Activated naive CD4-positive, alpha-beta T cell treated with Interleukin-2 at 50 U/mL for 16 hours (primary cell): ENCODE measurements around the gene SRRM2.

ENCODE experiments used
- DNase-seq: peaks from one replicate; pipeline ENCODE4 v3.0.0-alpha.2; 2020

The SRRM2 gene

DNA sequence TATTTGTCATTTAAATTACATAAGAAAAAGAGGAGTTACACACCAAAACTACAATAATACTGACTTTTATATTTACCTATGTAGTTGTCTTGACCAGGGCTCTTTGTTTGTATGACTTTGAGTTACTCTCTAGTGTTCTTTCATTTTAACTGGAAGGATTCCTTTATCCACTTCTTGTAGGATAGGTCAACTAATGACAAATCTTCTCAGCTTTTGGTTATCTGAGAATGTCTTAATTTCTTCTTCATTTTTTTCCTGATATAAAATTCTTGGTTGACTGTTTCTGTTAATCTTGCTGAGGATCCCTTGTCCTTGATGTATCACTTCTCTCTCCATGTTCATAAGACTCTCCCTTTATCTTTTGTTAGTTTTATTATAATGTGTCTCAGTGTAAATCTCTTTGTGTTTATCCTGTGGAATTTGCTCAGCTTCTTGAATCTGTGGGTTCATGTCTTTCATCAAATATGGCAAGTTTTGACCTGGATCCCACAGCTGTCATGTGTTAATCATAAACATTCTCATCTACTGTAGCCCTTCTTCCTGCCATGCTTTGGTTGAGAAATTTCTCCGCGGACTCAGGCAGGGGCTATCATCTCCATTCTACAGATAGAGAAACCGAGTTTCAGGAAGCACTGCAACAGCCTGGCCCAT is 51.2 kb downstream of the SRRM2 start:
- no peak for DNase-seq

DNA sequence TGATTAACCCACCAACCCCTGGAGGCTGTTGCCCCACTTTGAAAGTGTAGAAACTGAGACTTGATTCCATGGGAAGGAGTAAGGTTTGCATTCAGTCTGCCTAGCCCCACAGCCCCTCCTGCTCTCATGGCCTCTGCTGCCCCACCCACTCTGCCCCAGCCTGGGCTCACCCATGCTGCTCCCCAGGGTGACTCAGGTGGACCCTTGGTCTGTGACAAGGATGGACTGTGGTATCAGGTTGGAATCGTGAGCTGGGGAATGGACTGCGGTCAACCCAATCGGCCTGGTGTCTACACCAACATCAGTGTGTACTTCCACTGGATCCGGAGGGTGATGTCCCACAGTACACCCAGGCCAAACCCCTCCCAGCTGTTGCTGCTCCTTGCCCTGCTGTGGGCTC is 52.3 kb downstream of the SRRM2 start:
- DNase-seq: no peak

DNA sequence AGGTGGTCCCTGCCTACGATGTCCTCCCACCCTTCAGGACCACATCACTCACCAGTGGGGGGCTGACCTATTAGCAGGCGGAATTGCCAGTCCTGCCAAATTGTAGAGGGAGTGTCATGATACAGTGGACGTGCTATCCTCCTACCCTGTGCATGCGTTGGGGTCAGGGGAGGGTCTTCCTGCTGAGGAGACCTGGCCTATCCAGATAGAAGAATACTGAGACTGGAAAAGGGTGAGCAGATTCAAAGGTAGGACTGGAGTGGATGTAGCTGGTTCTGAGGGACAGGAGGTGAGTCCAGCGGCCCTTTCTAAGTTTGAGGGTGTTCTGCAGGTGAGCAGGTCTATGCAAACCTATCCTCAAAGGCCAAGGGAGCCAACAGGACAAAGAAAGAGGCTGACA is 53.8 kb downstream of the SRRM2 start:
- DNase-seq: no peak

DNA sequence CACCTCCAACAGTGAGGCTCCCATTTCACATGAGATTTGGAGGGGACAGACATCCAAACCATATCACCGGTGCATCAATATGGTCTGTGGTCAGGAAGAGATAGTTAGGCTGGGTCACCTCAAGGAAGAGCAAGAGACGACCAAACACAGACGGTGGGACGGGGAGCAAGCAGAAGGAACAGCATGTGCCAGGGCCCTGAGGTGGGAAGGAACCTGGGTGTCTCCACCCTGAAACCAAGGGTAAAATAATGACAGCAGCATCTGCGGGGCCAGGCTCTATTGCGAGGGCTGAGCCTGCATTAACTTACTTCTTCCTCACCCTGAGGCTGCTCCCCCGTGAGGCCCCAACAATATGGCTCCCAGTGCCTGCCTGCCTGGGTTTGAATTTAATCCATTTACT is 55.7 kb downstream of the SRRM2 start:
- DNase-seq: no peak

DNA sequence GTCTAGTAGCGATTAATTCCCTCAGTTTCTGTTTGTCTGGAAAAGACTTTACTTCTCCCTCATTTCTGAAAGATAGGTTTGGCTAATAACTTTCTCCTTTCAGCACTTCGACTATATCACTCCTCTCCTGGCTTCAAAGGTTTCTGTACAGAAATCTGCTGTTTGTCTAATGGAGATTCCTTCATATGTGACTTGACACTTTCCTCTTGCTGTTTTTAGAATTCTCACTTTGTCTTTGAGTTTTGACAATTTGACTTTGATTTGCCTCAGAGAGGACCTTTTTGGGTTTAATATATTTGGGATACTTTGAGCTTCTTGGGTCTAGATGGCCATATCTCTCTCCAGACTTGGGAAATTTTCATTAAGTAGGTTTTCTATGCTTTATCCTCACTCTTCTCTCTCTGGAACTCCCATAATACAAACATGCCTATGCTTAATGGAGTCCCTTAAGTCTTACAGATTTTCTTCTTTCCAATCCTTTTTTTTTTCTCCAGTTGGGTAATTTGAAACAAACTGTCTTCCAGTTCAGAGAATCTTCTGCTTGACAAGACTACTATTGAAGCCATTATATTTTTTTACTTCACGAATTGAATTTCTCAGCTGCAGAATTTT is 56.8 kb downstream of the SRRM2 start:
- DNase-seq: no peak

DNA sequence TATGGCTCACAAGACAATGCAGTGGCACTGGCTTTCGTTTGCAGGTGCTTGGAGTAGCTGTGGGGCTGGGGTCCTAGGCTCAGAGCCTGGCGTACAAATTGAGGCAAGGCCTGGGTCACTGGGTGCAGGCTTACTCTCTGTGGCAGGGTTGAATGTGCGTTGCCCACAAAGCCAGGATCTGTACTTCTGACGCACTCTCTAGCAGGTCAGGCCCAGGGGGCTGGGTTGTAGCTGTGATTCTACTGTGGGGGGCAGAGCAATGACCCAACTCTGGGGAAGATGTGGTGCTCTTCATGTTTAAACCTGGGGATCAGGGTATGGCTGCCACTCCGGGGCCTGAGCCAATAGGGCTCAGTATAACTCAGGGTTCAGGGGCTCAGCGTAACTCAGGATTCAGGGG is 58.2 kb downstream of the SRRM2 start:
- DNase-seq: no peak

DNA sequence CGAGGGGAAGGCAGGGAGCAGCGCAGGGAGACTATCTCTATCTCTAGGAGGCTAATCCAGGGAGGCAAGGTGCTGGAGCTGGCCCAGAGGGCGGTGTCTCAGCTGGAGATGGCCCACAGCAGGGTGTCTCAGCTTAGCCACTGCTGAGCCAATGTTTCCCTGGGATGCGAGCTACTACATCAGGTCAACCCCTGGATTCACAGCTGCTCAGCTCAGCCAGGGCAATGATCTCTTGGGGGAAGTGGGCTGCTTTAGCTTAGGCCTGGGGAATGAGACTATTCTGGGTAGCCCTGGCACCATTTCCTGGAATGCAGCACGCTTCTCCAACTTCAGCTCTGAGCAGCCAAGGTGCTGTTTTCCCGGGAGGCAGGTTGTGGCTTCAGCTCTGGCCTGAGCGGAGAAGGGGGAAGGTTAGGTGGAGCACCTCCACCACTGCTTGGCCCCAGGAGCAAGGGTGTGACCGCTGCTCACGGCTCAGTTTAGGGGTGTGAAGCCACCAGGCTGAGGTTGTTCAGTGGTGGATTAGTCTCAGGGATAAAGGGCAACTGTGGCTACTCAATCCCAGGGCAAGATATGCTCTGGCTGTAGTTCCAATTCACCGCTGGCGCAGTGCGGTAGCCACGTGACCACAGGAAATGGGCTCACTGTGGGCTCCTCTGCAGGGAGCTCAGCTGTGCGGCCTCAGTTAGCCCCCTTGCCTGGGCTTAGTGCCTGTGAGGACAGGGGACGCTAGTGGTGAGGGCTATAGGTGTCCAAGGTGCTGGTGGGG is 59.4 kb downstream of the SRRM2 start:
- DNase-seq: no peak

DNA sequence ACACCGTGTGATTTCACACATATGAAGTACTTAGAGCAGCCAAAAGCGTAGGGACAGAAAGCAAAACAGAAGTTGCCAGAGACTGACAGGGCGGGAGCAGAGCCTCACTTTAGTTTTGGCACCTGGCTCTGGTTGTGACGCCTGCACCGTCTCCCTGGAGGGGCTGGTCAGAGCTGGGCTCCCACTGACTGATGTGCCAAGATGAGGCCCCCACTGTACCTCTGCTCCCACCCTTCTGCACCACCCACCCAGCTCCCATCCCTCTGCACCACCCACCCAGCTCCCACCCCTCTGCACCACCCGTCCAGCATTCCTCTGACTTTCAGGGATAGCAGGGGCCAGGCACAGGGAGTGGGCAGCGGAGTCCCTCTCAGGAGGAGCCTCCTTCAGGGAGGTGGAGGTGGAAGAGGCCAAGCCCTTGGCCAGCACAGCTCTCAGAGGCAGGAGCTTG is 61.4 kb downstream of the SRRM2 start:
- DNase-seq: no peak

DNA sequence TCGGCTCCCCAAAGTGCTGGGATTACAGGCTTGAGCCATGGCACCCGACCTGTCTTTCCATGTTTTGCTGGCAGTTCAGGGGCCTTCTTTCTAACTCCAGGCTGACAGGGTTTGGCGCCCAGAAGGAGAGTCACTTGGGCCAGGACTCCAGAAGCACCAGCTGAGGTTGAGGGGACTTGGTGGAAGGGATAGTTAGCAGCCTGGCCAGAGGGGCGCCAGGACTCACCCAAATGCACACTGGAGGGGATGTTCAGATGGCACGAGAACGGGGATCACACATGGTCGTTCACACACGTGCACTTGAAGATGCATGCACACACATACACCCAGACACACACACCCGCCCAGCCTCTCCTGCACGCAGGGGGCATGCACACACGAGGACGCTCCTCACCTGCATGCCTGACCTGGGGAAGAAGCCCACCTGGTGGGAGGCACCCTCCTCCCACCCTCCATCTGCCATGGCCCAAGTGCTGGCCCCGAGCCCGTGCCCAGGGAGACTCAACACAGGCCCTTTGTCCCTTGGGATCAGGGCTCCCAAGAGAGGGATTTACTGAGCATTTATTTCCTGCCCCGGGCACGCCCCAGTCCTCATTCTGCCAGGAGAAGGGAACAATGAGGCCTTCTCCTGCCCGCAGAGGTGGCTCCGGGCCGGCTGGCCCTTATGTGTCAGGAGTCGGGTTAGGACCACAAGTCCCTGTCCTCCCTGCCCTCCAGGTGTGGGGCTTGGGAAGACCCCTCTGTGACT is 62.3 kb downstream of the SRRM2 start:
- DNase-seq: no peak

DNA sequence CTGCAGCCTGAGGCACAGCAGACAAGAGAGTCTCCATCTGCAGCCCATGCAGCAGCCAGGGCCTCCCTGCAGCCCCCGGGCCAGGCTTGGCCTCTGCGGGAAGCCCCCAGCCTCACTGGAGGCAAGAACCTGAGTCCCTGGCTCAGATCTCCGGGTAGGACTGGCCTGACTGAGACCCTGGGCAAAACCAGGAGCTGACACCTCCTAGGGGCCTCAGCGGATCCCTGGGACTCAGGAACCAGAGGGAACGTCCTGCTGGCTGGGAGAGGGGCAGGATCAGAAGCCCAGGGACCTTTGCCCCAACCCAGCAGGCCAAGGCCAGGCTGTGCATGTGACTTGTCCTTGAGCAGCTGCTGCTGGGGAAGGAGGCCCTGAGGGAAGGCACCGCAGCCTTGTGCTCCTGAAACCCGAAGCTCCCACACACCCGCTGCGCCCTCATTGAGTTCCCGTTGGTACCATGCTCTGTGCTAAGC is 62.9 kb downstream of the SRRM2 start:
- DNase-seq: no peak

DNA sequence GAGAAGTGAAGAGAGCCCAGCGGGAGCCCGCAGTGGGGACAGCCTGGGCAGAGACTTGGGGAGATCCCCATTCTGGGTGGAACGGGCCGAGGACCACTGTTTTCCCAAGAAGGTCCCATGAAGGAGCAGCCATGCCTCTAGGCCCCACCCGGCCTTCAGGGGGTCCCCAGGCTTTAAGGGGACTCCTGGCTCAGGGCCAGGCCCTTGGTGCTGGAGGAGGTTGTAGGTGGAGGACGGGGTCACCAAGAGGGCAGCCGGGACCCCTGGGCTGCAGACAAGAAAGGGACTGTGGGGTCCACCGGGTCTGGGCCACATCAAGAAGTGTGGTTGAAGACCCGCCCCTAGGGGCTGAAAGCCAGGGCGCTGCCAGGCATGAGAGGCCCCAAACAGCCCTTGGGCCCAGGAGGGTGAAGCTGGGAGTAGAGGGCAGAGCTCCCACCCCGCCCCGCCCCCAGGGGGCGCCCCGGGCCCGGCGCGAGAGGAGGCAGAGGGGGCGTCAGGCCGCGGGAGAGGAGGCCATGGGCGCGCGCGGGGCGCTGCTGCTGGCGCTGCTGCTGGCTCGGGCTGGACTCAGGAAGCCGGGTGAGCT is 64.4 kb downstream of the SRRM2 start, which contains the start of gene PRSS21:
Gene PRSS21, plus strand, starts transcription at position 487 of the 589 bp plus-strand sequence. Its CDS starts 32 bp downstream, at position 519.
- DNase-seq: peak; percentile 39

DNA sequence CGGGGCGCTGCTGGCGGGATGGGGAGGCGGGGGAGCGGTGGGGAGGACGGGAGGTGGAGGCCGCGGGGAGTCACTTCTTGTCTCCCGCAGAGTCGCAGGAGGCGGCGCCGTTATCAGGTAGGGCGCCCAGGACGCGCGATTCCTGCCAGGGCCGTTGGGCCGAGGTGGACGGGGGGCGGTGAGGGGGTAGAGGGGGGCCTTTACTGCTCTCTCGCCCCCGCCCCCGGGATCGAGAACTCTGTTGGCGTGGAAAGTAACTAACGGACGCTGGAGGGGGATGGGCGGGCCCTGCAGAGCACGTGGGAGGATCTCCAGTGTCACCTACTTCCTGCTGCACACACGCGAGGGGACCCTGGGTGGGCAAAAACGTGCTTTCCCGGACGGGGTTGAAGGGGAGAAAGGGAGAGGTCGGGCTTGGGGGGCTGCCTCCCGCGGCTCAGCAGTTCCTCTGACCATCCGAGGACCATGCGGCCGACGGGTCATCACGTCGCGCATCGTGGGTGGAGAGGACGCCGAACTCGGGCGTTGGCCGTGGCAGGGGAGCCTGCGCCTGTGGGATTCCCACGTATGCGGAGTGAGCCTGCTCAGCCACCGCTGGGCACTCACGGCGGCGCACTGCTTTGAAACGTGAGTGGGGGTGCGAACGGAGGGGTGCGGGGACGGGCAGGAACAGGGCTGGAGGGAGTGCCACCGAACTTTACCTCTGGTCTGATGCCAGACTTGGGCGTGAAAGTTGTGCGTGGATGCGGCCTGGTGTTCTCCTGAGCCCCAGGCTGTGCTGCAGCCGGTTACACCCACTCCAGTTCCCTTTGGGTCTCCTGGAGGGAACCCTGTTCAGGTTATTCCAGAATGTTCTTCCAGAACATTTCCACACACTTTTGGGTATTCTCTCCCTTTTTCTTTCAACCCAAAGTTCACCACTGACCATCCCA is 65.2 kb downstream of the SRRM2 start:
- peak; percentile 4 for DNase-seq

DNA sequence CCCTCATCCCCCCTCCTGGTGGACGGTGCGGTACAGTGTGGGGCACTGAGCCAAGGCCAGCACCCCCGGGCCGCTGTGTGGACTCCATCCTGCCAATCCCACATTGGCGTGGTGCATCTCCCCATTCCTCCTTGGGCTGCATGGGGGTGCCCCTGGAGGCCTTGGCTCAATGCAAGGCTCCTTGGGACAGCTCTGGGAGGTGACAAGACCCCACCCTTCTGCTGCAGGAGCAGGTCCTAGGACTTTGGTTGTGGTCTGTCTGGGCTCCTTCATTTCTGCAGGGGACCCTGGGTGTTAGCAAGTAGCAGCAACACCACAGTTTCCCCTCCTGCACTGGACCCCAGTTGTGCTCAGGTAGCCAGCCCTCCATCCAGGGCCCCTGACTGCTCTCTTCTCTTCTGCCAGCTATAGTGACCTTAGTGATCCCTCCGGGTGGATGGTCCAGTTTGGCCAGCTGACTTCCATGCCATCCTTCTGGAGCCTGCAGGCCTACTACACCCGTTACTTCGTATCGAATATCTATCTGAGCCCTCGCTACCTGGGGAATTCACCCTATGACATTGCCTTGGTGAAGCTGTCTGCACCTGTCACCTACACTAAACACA is 65.9 kb downstream of the SRRM2 start:
- no peak for DNase-seq

DNA sequence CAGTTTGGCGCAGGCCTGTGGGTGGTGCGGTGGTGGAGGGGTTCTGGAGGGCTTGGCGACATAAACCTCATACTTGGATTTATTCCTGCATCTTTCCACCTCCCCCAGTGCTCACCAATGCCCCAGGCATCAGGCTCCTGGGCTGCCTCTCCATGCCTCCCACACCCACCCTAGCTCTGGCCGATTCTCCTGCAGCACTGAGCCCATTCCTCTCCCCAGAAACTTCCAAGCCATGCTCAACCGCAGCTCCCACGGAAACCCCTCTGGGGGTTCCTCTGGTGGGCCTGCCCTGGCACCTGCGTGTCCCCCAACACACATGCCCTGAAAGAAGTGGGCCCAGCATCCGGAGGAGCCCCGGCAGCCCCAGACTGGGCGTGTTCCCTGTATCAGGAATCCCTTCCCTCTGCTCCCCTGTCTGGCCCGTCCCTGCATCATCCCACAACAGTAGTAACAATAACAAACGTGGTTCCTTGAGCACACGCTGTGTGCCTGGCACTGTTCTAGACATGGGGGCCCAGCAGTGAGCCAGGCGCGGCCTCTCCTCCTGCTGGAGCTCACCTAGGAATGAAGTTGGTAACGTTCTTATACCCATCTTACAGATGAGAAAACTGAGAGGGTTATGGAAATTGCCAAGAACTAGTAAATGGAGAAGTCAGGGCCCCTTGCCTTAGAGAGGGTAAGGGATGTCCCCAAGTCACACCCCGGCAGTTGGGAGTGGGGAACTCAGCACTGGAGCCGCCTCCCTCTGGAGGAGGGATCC is 66.9 kb downstream of the SRRM2 start:
- DNase-seq: no peak

DNA sequence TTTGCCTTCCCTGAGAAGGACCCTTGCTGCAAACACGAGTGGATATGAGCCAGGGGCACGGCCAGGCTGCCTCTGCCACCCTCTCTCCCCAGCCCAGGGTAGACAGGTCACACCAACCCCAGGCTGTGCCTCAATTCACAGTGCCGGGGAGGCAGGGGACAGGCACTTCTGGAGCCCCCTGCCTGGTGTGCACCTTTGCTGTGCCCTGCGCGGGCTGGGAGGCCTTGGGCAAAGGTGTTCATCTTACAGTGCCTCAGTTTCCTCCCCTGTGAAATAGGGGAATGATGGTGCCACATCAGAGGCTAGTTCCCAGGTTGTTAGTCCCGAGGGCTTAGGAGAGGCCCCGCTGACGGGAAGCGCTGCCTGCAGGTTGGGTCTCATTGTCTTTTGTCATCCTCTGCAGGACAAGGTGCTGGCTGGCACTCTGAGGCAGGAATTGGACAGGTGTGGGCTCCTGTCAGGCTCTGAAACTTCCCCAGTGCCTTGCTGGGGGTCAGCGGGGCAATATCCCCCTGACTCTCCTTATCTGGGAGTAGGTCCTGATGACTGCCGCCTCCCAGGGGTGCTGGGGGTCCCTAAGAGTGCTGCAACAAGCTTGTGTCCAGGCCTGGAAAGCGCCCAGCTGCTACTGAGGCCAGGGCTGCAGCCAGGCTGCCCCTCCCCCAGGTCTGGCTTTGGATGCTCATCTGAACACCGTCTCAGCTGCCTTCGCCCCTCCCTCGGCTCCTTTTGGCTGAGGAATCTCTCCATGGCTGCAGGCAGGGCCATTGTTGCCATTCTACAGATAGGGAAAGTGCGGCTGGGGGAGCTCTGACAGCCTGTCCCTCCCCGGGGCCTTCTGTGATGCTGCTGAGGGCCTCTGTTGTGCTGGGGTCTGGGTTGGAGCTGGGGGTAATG is 67.7 kb downstream of the SRRM2 start:
- DNase-seq: no peak
